Measurements from ENCODE around the gene TTC23.

TTC23 gene

GRCh38 chr15:99130765-99131440 is 118.5 kb downstream of the TTC23 start:
- FAIRE-seq = no peak

GRCh38 chr15:99130314-99130713 is 119.1 kb downstream of the TTC23 start:
- DNase-seq (ENCODE audit: insufficient read length) (no peak), FAIRE-seq (no peak)
- no peak for TF ChIP-seq POLR2AphosphoS5 (IDR thresholded peaks at IDR 0.05; ENCODE audit: low read depth, low read length)
- no peak for TF ChIP-seq TAF1 (IDR thresholded peaks at IDR 0.05; ENCODE audit: borderline replicate concordance, low read depth, low read length)
- TF ChIP-seq POLR2A (IDR thresholded peaks at IDR 0.05; ENCODE audit: low read depth, low read length) = no peak

More at GRCh38 chr15:99130765-99131440, 118.5 kb downstream of the TTC23 start:
- TF ChIP-seq POLR2A (IDR thresholded peaks at IDR 0.05; ENCODE audit: low read depth, low read length) = no peak
- no peak for TF ChIP-seq TAF1 (IDR thresholded peaks at IDR 0.05; ENCODE audit: borderline replicate concordance, low read depth, low read length)
- no peak for TF ChIP-seq POLR2AphosphoS5 (IDR thresholded peaks at IDR 0.05; ENCODE audit: low read depth, low read length)
- no peak for DNase-seq (ENCODE audit: insufficient read length)

- FAIRE-seq = no peak
- no peak for TF ChIP-seq TAF1 (IDR thresholded peaks at IDR 0.05; ENCODE audit: borderline replicate concordance, low read depth, low read length)
- TF ChIP-seq POLR2A (IDR thresholded peaks at IDR 0.05; ENCODE audit: low read depth, low read length) = no peak
- no peak for TF ChIP-seq POLR2AphosphoS5 (IDR thresholded peaks at IDR 0.05; ENCODE audit: low read depth, low read length)
- no peak for DNase-seq (ENCODE audit: insufficient read length)
Measured at GRCh38 chr15:99129644-99130043, 119.7 kb downstream of the TTC23 start.

- no peak for FAIRE-seq
- no peak for DNase-seq (ENCODE audit: insufficient read length)
- TF ChIP-seq POLR2AphosphoS5 (IDR thresholded peaks at IDR 0.05; ENCODE audit: low read depth, low read length) (no peak), TAF1 (IDR thresholded peaks at IDR 0.05; ENCODE audit: borderline replicate concordance, low read depth, low read length) (no peak), POLR2A (IDR thresholded peaks at IDR 0.05; ENCODE audit: low read depth, low read length) (no peak)
Measured at GRCh38 chr15:99128411-99128810, 121.0 kb downstream of the TTC23 start.

- TF ChIP-seq POLR2A (IDR thresholded peaks at IDR 0.05; ENCODE audit: low read depth, low read length) = no peak
- TF ChIP-seq POLR2AphosphoS5 (IDR thresholded peaks at IDR 0.05; ENCODE audit: low read depth, low read length) = no peak
- no peak for FAIRE-seq
Measured at GRCh38 chr15:99127773-99128172, 121.6 kb downstream of the TTC23 start.

GRCh38 chr15:99126930-99127329 is 122.5 kb downstream of the TTC23 start:
- FAIRE-seq (no peak), DNase-seq (ENCODE audit: insufficient read length) (no peak)
- TF ChIP-seq TAF1 (IDR thresholded peaks at IDR 0.05; ENCODE audit: borderline replicate concordance, low read depth, low read length) (no peak), POLR2AphosphoS5 (IDR thresholded peaks at IDR 0.05; ENCODE audit: low read depth, low read length) (no peak)

More at GRCh38 chr15:99127773-99128172, 121.6 kb downstream of the TTC23 start:
- DNase-seq (ENCODE audit: insufficient read length) = no peak

- FAIRE-seq = no peak
- no peak for DNase-seq (ENCODE audit: insufficient read length)
- TF ChIP-seq POLR2A (IDR thresholded peaks at IDR 0.05; ENCODE audit: low read depth, low read length) (no peak), POLR2AphosphoS5 (IDR thresholded peaks at IDR 0.05; ENCODE audit: low read depth, low read length) (no peak), TAF1 (IDR thresholded peaks at IDR 0.05; ENCODE audit: borderline replicate concordance, low read depth, low read length) (no peak)
Measured at GRCh38 chr15:99126131-99126588, 123.2 kb downstream of the TTC23 start.

- no peak for TF ChIP-seq TAF1 (IDR thresholded peaks at IDR 0.05; ENCODE audit: borderline replicate concordance, low read depth, low read length)
- no peak for TF ChIP-seq POLR2AphosphoS5 (IDR thresholded peaks at IDR 0.05; ENCODE audit: low read depth, low read length)
- no peak for TF ChIP-seq POLR2A (IDR thresholded peaks at IDR 0.05; ENCODE audit: low read depth, low read length)
- no peak for DNase-seq (ENCODE audit: insufficient read length)
- FAIRE-seq = no peak
Measured at GRCh38 chr15:99125061-99125891, 124.1 kb downstream of the TTC23 start.

- TF ChIP-seq POLR2A (IDR thresholded peaks at IDR 0.05; ENCODE audit: low read depth, low read length) (no peak), TAF1 (IDR thresholded peaks at IDR 0.05; ENCODE audit: borderline replicate concordance, low read depth, low read length) (no peak), POLR2AphosphoS5 (IDR thresholded peaks at IDR 0.05; ENCODE audit: low read depth, low read length) (no peak)
- FAIRE-seq (no peak), DNase-seq (ENCODE audit: insufficient read length) (no peak)
Measured at GRCh38 chr15:99124641-99125040, 124.7 kb downstream of the TTC23 start.

GRCh38 chr15:99123713-99124451 is 125.5 kb downstream of the TTC23 start:
- no peak for FAIRE-seq
- DNase-seq (ENCODE audit: insufficient read length) = no peak

More at GRCh38 chr15:99123713-99124451, 125.5 kb downstream of the TTC23 start:
- TF ChIP-seq TAF1 (IDR thresholded peaks at IDR 0.05; ENCODE audit: borderline replicate concordance, low read depth, low read length) (no peak), POLR2A (IDR thresholded peaks at IDR 0.05; ENCODE audit: low read depth, low read length) (no peak), POLR2AphosphoS5 (IDR thresholded peaks at IDR 0.05; ENCODE audit: low read depth, low read length) (no peak)

All from GM12892 (cell line).